Endothelial cell of umbilical vein (primary cell): ENCODE data around the gene ZFR2. TPM values are rescaled to one million over a fixed set of nuclear protein-coding genes. Genes with fewer than 3 reads are reported as not detected.
"Not testable (repeated sequence)": the region's sequence is repeated elsewhere in the genome, so short reads cannot be mapped to it uniquely, and the experiment has no call there.

Experiments
- BruUV-seq: library from RNA; stranded (reverse); fragments of 400-500 nt; replicated peaks from 2 replicates; lab custom pipeline; 2021; lab: Mats Ljungman, UMichigan
- CTCF ChIA-PET: fragments of 300-600, 350-600 bp; sonication (Branson Sonifier 250); formaldehyde crosslinking; loops from one replicate; lab custom pipeline; 2021; ENCODE audit warnings: antibody characterized with exemption, inconsistent platforms; lab: Charles Lee
- POLR2A ChIA-PET: fragments of 300-600, 350-600 bp; sonication (Branson Sonifier 250); formaldehyde crosslinking; loops from one replicate; lab custom pipeline; 2021; ENCODE audit warnings: antibody characterized with exemption, inconsistent platforms; lab: Charles Lee
- DNase-seq: peaks from one replicate; pipeline ENCODE4 v3.0.0-alpha.2; 2011; ENCODE audit warnings: low read depth, low spot score
- FAIRE-seq: peaks from 2 replicates; lab custom pipeline; 2011; peaks lifted over from hg19 to GRCh38; lab: Jason Lieb, UNC
- H2AFZ ChIP-seq: 2 replicates; pipeline ENCODE4 v1.6.0; 2012; ENCODE audit warnings: low read depth, low read length, control low read depth, inconsistent platforms
- H3K27ac ChIP-seq: 2 replicates; pipeline ENCODE4 v1.5.1; 2011; ENCODE audit warnings: low read depth, mild to moderate bottlenecking, control low read depth, low read length, moderate library complexity; ENCODE audit not compliant: insufficient read depth
- H3K27me3 ChIP-seq, 2 experiments: 2 replicates each; pipeline versions ENCODE4 v1.6.0 to v1.6.1; 2011; ENCODE audit warnings: low read length in 2 of 2, mixed read lengths in 1 of 2; ENCODE audit not compliant: control insufficient read depth in 2 of 2, insufficient read depth in 2 of 2
- H3K36me3 ChIP-seq, 2 experiments: 2 replicates in 1 of 2; 3 replicates in 1 of 2; pipeline ENCODE4 v1.5.1; 2011; ENCODE audit warnings: low read length in 2 of 2, mild to moderate bottlenecking in 1 of 2, moderate library complexity in 1 of 2; ENCODE audit not compliant: control insufficient read depth in 2 of 2, insufficient read depth in 2 of 2; ENCODE audit errors: extremely low read depth in 1 of 2
- H3K4me1 ChIP-seq: 3 replicates; pipeline ENCODE4 v1.5.1; 2011; ENCODE audit warnings: mild to moderate bottlenecking, low read length; ENCODE audit not compliant: control insufficient read depth, insufficient read depth; ENCODE audit errors: extremely low read depth
- H3K4me2 ChIP-seq: 2 replicates; pipeline ENCODE4 v1.6.1; 2011; ENCODE audit warnings: low read length, control low read depth, mixed read lengths; ENCODE audit not compliant: insufficient read depth
- H3K4me3 ChIP-seq, 3 experiments: fragments of 200-600 bp in 1 of 3; sonication (generic), shearing (Covaris generic) in 1 of 3; replicated peaks in 1 of 3; 2 replicates each; pipeline ENCODE4 v1.5.1; 2011 to 2016; ENCODE audit warnings: control low read depth in 3 of 3, low read length in 3 of 3, mild to moderate bottlenecking in 2 of 3, inconsistent platforms in 1 of 3, low read depth in 1 of 3, moderate library complexity in 1 of 3; ENCODE audit not compliant: insufficient read depth in 1 of 3
- H3K79me2 ChIP-seq: 2 replicates; pipeline ENCODE4 v1.6.0; 2012; ENCODE audit warnings: low read length, inconsistent platforms; ENCODE audit not compliant: control insufficient read depth, insufficient read depth
- H3K9ac ChIP-seq: replicated peaks from 2 replicates; pipeline ENCODE3; 2011; ENCODE audit warnings: low read length, control low read depth; ENCODE audit not compliant: insufficient read depth; ENCODE audit errors: extremely low read depth
- H3K9me1 ChIP-seq: replicated peaks from 3 replicates; pipeline ENCODE4 v1.6.0; 2011; ENCODE audit warnings: mild to moderate bottlenecking, low read length; ENCODE audit not compliant: control insufficient read depth, insufficient read depth; ENCODE audit errors: extremely low read depth
- H3K9me3 ChIP-seq: replicated peaks from 2 replicates; pipeline ENCODE4 v1.5.1; 2012; ENCODE audit warnings: low read length, inconsistent platforms; ENCODE audit not compliant: control insufficient read depth, insufficient read depth
- H4K20me1 ChIP-seq: replicated peaks from 2 replicates; pipeline ENCODE3; 2011; ENCODE audit warnings: mild to moderate bottlenecking, low read length; ENCODE audit not compliant: control insufficient read depth, insufficient read depth; ENCODE audit errors: extremely low read depth
- FOS ChIP-seq: IDR thresholded peaks from 2 replicates; pipeline ENCODE4 v1.6.1; 2011; ENCODE audit warnings: mild to moderate bottlenecking, low read length, moderate library complexity, borderline replicate concordance; ENCODE audit not compliant: insufficient read depth
- POLR2AphosphoS5 ChIP-seq: IDR thresholded peaks from 2 replicates; pipeline ENCODE4 v1.6.1; 2012; ENCODE audit warnings: low read depth, mild to moderate bottlenecking, control low read depth, low read length, moderate library complexity; ENCODE audit not compliant: insufficient read depth
- dilution Hi-C: fragments of 300-500 bp; cut with MboI; formaldehyde crosslinking; loops from one replicate; pipeline ENCODE4 v1.15.0; 2019; ENCODE audit warnings: low sequenced_read_pairs; ENCODE audit not compliant: extremely low pct_ligation_motif_present
- intact Hi-C: fragments of 100-400 bp; cut with micrococcal nuclease; formaldehyde crosslinking; loops from one replicate; pipeline ENCODE4 v1.10.0; 2022
- polyA plus RNA-seq, 4 experiments: library from polyadenylated mRNA; depleted of rRNA in 3 of 4; stranded (reverse) in 3 of 4; unstranded in 1 of 4; fragments of >200 nt; gene quantifications; 2 replicates each; pipeline versions ENCODE4 v1.2.1 to v1.2.3, GENCODE V29; 2011 to 2012; ENCODE audit warnings: missing spikeins in 1 of 4
- total RNA-seq: library from RNA; stranded (reverse); gene quantifications from 2 replicates; pipeline ENCODE4 v1.2.3, GENCODE V29; 2021

The ZFR2 gene
- total and polyA plus RNA-seq, 2 donors (not counting 3 experiments of a cell fraction or from before 2014, with no cell fraction given), result not detected

DNA sequence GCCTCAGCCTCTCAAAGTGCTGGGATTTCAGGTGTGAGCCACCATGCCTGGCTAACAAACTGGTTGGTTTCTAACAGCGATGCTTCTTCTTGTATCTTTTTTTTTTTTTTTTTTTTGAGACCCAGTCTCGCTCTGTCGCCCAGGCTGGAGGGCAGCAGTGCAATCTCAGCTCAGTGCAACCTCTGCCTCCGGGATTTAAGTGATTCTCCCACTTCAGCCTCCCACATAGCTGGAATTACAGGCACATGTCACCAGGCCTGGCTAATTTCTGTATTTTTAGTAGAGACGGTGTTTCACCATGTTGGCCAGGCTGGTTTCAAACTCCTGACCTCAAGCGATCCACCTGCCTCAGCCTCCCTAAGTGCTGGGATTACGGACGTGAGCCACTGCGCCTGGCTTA lies 52.7 kb downstream of the ZFR2 start:
- H3K4me1 ChIP-seq, FAIRE-seq, H3K4me2 ChIP-seq, H3K27me3 ChIP-seq, H4K20me1 ChIP-seq, H3K9me3 ChIP-seq, H3K36me3 ChIP-seq, H3K79me2 ChIP-seq, H3K9ac ChIP-seq, BruUV-seq, DNase-seq, H2AFZ ChIP-seq, POLR2A ChIA-PET, H3K9me1 ChIP-seq, H3K27ac ChIP-seq, H3K4me3 ChIP-seq, dilution Hi-C loops, intact Hi-C loops: not testable (repeated sequence)
- CTCF ChIA-PET, result interaction anchor here (0.6 kb wide), 1 partner anchor 27 kb away, joined by 4 read pairs; no protein-coding TSS in a partner anchor

DNA sequence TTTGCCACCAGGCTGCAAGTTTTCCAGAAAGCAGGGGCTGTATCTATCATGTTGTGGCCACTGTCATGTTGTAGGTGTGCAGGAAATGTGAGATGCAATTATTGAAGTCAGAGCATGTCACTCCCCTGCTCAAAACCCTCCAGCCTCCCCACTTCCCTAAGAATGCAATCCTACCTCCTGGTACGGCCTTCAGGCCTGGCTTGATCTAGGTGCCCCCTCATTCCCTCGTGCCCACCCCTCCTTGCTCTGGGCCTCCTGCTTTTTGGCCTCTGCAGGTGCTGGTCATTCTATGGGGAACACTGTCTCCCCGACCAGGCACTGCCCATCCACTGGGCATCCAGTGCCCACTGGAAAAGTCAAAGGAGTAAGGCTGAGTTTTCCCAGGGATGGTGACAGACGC lies 54.2 kb downstream of the ZFR2 start:
- no peak overlapping the region for H3K4me3 ChIP-seq
- dilution Hi-C loops, result no loop called here
- BruUV-seq, result no TSS peak
- H3K4me2 ChIP-seq, result no peak overlapping the region
- ChIA-PET POLR2A (no interaction called here), CTCF (no interaction called here)
- no peaks in the 10 kb centered on the region for H3K9me1 ChIP-seq
- H3K4me1 ChIP-seq, result no peaks in the 10 kb centered on the region
- no peaks in the 10 kb centered on the region for H3K9me3 ChIP-seq
- FAIRE-seq (no peak), DNase-seq (no peak)
- no peaks in the 10 kb centered on the region for H3K27me3 ChIP-seq
- no peak overlapping the region for H3K9ac ChIP-seq
- no peaks in the 10 kb centered on the region for H4K20me1 ChIP-seq
- H3K27ac ChIP-seq, result no peak overlapping the region
- no peak overlapping the region for H2AFZ ChIP-seq
- intact Hi-C loops, result no loop called here
- H3K36me3 ChIP-seq, result no peaks in the 10 kb centered on the region
- TF ChIP-seq POLR2AphosphoS5 (no peak), FOS (no peak)
- H3K79me2 ChIP-seq, result no peaks in the 10 kb centered on the region
